ENCODE measurements around the gene CRTC1.
"Not testable (repeated sequence)": the region's sequence is repeated elsewhere in the genome, so short reads cannot be mapped to it uniquely, and the experiment has no call there.

CRTC1 gene

DNA sequence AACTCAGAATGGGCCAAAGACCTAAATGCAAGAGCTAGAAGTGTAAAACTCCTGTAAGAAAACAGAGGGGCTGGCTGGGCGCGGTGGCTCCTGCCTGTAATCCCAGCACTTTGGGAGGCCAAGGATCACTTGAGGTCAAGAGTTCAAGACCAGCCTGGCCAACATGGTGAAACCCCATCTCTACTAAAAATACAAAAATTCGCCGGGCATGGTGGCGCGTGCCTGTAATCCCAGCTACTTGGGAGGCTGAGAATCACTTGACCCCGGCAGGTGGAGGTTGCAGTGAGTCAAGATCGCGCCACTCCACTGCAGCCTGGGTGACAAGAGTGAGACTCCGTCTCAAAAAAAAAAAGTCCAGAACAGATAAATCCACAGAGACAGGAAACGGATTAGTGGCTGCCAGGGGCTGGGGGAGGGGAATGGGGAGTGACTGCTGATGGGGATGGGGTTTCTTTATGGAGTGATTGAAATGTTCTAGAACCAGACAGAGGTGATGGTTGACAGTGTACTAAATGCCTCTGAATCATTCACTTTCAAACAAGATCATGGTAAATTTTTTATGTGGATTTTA, 50.4 kb downstream of the CRTC1 start:
- DNase-seq, result not testable (repeated sequence)

DNA sequence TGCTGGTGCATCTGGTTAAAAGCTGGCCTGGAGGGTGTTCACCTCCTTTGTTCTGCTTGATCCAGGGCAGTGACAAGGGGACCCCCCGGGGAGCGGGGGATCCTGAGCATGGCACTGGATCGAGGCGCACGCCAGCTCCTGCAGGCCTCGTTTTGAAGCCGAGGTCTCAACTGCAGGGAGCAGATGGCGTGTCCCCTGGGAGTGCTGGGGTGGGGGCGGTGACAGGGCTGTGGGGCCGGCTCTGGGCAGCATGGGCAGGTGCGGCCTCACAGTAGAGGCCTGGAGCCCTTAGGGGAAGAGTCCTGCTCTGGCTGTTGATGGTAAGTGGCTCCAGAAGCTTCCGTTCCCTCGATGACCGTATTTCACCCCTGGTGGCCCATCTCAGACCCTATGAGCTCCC, 51.8 kb downstream of the CRTC1 start:
- DNase-seq, result peak; percentile 26

DNA sequence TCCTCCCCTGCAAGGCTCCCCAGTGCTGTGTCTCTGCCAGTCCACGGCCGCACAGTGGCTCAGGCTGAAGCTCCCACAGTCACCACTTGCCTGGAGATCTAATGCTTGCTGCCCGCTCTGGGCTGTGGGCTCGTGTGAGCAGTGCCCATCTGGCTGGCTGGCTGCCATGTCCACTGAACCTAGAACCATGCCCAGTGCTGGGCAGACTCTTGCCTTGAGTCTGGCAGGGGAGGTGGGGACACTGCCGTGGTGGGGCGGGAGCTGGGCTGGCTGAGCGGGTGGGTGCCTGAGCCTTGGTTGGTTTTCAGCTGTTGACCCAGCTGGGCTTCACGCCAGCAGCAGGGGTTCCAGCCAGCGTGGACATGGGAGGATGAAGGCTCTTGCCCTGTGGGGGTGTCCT, 52.3 kb downstream of the CRTC1 start:
- no peak for DNase-seq

DNA sequence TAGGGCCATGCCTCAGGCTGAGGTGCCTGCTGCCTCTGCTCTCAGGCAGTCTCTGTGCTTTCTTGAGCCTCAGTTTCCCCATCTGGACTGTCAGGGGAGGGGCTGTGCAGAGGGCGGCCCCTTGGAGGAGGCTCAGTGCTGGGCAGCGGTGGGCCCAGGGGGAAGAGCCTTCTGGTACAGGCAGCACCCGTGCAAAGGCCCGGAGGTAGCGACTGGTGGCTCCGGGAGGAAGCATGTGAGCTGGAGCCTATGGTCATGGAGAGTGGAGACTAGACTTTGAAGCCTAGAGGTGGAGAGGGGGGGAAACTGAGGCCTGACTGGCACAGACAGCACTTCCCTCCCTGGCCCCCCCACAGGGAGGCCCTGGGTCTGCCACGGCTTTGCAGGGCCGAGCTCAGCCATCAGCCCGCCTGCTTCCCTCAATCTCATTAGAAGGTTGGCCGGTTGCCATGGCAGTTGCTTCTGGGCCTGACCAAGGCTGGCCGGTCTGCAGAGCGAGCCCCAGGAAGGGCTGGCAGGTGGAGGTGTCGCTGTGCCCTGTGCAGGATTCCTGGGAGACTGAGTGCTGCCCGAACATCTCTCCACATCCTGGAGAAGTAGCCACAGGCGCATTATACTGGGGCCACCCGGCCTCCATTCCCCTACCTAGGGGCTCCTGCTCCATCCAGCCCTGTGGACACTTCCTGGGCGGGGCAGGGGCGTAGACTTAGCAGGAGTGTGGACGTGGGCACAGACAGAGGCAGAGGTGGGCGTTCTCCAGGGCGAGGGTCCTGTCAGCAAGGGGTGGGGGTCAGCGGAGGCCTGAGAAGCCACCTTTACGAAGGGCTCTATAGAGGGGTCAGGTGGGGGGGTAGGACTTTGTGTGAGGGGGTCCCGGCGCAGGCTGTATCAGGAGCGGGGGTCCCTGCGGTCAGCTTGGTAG, 53.2 kb downstream of the CRTC1 start:
- no peak for DNase-seq

DNA sequence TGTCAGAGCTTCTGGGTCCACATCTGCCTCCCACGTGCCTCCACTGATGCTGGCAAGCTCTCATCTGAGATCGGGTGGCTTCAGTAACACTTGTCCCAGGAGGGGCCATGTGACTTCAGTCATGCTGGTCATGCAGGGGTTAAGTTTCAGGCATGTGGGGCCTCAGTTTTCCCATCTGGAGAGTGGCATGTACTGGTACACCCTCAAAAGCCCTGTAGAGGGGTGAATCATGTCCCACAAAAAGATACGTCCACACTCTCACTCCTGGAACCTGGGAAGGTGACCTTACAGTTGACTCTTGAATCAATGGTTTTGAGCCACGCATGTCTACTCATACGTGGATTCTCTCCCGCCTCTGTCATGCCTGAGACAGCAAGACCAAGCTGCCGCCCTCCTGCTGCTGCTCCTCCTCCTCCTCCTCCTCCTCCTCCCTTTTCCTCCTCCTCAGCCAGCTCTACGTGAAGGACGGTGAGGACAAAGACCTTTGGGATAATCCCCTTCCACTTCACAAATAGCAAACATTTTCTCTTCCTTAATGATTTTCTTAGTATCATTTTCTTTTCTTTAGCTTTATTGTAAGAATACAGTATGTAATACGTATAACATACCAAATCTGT, 54.0 kb downstream of the CRTC1 start:
- no peak for DNase-seq

DNA sequence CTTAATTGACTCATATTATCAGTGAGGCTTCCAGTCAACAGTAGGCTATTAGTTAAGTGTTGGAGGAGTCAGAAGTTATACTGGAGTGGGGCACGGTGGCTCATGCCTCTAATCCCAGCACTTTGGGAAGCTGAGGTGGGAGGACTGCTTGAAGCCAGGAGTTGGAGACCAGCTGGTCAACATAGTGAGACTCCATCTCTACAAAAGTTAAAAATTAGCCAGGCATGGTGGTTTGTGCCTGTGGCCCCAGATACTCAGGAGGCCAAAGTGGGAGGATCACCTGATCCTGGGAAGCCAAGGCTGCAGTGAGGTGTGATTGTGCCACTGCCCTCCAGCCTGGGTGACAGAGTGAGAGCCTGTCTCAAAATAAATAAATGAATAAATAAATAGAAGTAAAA, 54.5 kb downstream of the CRTC1 start:
- DNase-seq, result no peak

DNA sequence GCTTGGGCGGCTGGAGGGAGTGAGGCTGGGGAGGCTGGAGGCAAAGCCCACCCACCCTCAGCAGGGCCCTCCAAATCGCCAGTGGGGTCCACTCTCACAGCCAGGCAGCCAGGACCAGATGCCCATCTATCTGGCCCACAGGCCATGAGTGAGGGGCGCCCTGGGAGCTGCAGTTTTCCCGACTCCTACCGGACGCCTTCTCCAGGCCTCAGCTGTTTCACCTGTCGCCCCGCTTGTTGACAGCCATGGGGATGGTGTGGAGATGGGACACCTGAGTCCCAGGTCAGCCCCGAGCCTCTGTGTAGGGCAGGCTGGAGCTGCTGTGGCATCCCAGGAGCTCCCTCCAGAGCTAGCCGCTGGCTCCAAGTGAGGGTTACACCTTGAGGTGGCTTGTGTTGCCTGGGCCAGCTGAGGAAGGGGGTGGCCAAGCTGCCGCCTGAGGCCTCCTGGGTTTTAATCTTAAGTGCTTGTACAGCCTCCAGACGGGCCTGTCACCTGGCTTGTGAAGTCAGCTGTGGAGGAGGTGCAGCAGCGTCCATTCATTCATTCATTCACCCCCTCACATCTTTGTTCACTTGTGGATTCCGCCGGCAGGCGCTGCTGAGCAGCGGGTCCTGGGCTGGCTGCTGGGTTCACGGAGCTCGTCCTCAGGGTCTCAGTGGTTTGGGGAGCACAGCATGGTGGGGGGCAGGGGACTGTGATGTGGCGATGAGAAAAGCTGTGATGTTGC, 55.6 kb downstream of the CRTC1 start:
- no peak for DNase-seq

DNA sequence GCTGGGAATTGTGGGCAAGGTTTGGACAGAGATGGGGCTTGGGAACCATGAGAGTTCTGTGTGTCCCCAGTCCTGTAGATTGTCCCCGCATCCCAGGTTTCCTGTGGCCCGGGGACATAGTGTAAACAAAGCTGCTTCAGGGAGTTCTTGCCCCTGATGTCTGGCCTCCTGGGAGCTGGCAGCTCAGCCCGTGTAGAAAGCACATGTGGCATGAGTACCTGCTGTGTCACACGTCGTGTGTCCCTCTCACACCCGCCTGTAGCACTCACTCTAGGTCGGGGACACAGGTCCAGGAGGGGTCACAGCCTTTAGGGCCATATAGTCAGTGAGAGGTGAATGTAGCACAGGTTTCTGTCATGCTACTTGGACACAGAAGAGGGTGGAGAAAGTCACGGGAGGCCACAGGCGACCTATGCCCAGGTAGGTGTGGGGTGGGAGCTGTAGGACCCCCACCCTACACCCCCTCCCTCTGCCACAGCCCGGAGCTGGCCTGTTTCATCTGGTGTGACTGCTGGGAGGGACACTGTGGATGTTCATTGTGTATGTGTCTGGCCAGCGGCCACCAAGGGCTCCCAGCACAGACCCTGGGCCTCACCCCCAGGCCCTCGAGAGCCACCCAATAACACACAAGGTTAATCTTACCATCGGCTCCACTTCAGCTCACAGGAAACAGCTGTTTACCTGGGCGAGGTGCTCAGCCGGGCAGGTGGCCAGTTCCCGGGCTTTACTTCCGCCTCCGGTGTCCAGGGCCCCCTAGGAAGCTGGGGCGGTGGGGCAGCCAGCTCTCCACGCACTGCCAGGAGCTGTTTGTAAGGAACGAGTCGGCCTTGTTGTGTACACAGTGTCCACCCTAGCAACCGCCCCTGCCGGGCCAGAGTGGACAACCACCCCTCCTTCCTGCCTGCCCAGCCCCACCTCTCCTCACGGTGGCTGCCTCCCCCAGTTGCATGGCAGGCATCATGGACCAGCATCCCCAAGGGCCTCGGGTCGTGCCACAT, 57.9 kb downstream of the CRTC1 start:
- DNase-seq, result peak; percentile 53

DNA sequence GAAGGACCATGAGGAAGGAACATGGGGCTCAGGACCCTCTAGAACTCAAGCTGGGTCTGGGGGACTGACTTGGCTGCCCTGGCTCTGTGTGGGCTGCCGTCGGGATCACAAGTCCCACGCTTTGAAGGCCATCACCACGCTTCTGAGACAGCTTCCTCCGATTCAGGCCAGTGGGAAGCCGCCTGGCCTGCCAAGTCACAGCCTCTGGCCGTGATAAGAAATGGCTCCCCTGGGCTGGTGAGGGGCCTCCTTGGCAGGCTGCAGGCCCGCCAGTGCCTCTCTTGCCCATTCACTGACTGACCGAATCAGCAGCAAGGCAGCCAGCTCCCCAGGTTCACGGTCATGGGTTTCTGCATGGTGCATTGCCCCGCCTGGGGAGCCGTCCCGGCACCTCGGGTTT, 58.8 kb downstream of the CRTC1 start:
- no peak for DNase-seq

DNA sequence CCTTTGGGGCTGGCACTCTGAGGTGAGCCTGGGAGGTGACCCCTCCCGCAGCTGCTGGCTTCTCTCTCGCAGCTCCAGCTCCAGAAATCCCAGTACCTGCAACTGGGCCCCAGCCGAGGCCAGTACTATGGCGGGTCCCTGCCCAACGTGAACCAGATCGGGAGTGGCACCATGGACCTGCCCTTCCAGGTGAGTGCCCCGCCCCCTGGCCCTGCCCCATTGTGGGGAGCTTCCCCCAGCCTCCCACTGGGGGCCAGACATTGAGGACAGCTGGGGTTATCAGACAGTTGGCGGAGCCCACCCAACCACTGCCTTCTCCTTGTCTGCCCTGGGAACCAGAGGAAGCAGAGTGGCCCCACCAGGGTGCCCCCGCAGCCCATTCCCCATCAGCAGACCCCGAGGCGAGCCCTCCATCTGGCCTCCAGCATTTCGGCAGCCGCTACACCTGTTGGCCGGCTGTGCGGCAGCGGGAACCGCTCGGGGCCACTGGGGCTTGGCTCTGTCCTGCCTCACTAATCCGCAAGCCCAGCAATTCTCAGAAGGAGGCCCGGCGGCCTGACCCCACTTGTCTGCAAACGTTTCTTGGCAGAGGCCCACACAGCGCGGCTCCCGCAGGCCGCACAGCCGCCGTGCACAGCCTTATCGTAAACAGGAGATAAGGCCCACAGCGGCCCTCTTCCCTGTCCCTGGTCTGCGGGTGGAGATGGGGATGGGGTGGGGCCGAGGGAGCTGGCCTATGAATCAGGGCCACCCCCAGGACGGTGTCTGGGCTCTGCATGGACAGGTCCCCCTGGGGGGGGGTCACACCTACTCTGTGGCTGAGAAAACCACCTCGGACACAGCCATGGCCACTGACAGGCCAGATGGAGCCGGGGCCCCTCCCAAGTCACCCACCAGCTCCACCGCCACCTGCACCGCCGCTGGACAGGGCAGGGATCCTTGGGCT, 59.6 kb downstream of the CRTC1 start:
- no peak for DNase-seq

DNA sequence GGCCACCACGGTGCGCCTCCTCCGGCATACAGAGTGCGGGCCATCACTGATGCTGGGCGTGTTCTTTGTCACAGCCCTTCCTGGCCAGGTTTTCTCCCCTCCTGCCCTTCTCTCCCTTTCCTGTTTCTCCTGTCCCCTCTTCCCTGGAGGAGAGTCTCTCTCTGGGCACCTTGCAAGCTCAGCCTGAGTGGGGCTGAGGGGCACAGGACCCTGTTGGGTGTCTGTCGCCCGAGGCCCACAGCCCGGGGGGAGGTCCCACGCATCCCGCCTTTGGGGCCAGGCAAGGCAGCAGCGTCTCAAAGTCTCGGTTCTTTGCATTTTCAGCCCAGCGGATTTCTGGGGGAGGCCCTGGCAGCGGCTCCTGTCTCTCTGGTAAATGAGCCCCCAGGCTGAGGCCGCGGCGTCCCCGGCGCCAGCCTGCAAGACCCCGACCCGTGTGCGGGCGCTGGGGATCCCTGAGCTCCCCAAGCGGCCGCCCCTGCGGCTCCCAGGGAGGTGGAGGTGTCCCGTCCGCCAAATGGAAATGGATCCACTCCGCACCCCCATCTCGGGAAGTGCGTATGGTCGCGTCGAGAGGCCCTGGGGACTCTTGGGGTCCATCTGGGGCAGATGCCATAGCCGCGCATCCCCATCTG, 60.4 kb downstream of the CRTC1 start:
- DNase-seq, result no peak

DNA sequence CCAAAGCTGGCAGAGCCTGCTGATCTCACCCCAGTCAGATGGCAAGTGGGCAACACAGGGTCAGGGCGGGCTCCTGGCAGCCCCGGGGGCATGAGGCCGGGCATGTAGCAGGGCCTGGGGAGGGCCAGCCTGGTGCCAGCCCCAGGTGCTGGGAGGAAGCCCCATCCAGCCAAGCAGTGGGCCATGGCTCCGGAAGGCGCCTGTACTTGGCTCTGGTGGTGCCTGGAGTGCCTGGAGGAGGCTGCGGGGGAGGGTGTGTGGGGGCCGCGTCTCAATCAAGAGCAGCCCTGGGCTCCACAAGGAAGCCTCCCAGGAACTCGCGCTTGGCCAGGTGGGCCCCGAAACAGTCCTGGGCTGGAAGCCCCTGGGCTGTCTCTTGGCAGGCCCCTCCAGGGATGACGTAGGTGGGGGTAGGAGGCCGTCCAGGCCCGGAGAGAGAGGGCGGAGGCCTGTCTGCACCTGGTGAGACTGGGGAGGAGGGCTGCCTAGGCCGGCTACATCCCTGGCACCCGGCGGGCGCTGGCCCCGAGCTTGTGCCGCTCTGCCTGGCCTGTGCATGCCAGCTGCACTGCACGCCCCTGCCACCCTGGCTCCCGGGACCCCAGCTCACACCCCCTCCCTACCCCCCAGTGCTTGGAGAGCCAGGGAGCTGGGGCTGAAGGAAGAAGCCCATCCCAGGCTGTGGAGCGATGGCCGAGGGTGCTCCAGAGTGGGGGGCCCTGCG, 61.7 kb downstream of the CRTC1 start:
- no peak for DNase-seq

DNA sequence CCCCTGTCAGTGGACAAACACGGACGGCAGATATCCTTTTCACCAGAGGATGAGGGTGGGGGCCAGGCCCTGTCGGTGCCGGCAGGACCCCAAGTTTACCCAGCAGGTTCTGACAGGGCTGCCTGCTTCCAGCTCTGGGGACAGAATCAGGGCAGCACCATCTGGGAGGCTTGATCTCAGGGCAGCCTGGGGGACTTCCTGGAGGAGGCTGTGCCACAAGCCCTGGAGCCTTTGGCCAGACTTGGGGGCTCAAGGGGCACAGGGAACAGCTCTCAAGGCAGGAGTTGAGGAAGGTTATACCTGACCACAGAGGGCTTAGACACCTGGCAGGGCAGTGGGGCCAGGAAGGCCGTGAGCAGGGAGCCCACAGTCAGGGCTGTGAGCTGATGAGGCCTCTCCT, 62.5 kb downstream of the CRTC1 start:
- no peak for DNase-seq

DNA sequence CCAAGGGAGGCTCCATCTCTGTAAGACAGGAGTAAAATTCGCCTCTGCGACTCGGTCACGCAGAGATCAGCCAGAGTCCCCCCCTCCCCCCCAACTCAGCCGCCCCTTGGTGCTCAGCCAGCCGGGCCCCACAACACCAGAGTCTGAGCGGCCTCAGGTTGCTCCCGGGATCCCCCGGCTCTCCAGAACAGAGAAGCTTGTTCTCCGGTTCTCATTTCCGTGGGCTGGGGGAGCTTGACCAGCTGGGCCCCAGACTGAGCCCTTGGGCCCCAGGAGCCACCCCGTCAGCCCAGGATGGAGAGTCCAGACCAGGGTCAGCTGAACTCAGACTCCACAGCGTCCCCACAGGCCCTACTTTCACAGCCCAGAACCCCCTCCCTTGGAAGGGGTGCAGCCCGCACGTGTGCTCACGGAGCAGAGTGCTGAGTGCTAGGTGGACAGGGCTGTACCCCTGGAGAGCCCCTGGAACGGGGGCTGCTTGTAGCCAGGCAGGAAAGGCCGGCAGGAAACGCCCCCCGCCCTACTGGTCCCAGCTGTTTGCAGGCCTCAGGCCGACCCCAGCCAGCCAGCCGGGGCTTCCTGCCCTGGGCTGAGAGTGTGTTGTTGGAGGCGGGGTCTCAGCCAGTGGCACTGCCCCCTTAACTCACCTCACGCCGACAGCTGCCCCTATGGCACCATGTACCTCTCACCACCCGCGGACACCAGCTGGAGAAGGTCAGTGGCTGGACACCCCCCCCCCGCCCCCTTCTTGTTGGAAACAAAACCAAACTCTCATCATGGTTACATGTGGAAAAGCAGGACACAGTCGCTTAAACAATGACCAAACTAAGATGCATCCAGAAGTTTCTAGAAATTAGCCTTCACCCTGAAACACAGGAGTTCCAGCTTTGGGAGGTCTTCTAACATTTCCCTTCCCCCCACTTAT, 63.2 kb downstream of the CRTC1 start:
- DNase-seq, result no peak

DNA sequence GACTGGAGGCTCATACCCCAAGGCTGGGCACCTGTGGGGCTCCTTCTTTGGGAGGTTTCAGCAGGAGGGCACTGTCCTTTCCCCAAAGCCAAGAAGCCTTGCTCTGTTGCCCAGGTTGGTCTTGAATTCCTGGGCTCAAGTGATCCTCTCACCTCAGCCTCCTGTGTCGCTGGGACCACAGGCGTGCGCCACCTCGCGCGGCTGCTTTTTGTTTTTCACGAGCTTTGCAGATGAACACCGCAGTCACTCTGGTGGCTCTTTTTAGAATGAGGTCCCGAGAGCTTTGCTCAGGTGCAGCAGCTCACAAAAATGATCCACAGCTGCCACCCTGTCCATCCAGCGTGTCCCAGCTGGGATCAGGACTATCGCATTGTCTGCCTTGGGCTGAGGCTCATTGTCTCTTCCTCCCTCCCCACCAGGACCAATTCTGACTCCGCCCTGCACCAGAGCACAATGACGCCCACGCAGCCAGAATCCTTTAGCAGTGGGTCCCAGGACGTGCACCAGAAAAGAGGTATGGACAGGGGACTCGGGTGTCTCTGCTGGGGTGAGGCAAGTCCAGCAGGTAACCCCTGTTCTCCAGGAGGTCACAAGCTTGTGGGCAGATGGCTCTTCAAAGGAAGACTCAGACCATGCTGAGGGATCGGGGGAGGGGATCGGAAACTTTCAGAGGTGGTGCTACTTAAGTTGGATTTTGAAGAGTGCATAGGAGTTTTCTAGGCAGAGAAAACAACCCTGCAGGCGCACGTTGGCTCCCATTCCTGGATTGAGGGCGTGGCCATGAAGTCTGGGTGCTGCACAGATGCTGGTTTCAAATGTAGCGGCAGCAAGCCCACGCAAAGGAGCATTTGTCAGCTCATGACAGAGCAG, 66.1 kb downstream of the CRTC1 start:
- no peak for DNase-seq

DNA sequence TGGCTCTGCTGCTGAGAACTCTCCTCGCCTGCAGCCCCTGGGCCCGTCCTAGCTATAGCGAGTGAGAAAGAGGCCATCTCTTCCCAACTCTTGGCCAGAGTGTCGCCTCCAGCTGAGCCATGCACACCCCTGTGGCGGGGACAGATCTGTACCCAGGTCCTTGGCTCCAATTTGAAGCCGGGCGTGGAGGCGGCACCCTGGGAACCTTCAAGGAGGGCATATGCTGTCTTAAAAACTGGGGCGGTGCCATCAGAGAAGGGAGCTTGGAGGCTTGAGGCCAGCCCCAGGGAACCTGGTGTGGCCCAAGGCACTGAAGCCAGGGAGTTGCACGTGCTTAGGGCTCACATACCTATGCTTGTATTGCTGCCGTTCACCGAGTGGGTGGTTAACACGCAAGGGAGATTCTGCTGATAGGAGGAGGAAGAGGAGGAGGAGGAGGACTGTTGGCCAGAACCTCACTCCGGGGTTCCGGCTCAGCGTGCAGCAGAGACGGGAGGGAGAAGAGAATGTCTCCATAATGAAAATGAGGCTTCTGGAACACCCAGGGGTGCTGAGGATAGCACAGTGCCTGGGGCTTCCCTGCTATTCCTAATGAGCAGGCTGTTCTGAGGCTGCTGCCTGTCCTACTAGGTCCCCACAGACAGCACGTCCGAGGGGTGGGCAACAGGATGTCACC, 67.0 kb downstream of the CRTC1 start:
- no peak for DNase-seq

DNA sequence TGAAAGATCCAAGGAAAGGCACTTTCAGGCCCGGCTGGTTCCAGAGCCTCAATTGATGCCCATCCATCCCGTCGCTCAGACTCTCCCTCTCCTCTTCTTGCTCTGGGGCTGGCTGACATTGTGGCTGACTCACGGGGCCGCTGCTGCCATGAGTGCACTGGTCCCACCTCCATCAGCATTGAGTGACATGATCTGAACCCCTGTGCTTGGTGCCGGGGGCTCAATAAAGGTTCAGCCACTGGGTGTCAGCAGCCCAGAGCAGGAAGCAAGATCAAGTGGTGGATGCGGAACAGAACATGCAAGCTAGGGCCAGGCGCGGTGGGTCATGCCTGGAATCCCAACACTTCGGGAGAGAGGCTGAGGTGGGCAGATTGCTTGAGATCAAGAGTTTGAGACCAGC, 68.1 kb downstream of the CRTC1 start:
- no peak for DNase-seq
